Skeletal muscle tissue (tissue), 4 donors: ENCODE data around the gene BLOC1S5. TPM values are rescaled to one million over a fixed set of nuclear protein-coding genes. Genes with fewer than 3 reads are reported as not detected.

Experiments
- H3K27ac ChIP-seq: one replicate; pipeline ENCODE4 v1.7.0; 2013; ENCODE audit warnings: mild to moderate bottlenecking, low read depth, low read length, inconsistent platforms
- H3K27me3 ChIP-seq, 3 donors: one replicate each; pipeline ENCODE4 v1.7.0; 2013; ENCODE audit warnings: low read length in 3 of 3; ENCODE audit not compliant: control insufficient read depth in 3 of 3, insufficient read depth in 3 of 3
- H3K36me3 ChIP-seq, 3 donors: one replicate each; pipeline ENCODE4 v1.7.0; 2013; ENCODE audit warnings: low read length in 3 of 3; ENCODE audit not compliant: control insufficient read depth in 3 of 3, insufficient read depth in 3 of 3
- H3K4me1 ChIP-seq, 3 donors: one replicate each; pipeline ENCODE4 v1.7.0; 2013; ENCODE audit warnings: low read length in 3 of 3, mild to moderate bottlenecking in 3 of 3; ENCODE audit not compliant: control insufficient read depth in 3 of 3, insufficient read depth in 3 of 3
- H3K4me3 ChIP-seq, 3 donors: one replicate each; pipeline ENCODE4 v1.7.0; 2013; ENCODE audit warnings: low read length in 3 of 3
- H3K9ac ChIP-seq, 3 donors: one replicate each; pipeline ENCODE4 v1.7.0; 2013; ENCODE audit warnings: low read length in 3 of 3, mild to moderate bottlenecking in 3 of 3, moderate library complexity in 2 of 3, low read depth in 1 of 3
- H3K9me3 ChIP-seq, 3 donors: one replicate each; pipeline ENCODE4 v1.7.0; 2013; ENCODE audit warnings: low read length in 3 of 3; ENCODE audit not compliant: control insufficient read depth in 3 of 3
- total RNA-seq: library from RNA; depleted of rRNA; stranded (reverse); fragments of >200 nt; gene quantifications from one replicate; pipeline ENCODE4 v1.2.3, GENCODE V29; 2014
- donor health status: Osteomylitis.

Gene BLOC1S5
- total RNA-seq, 1 donor from 2014 or later = 14.1 TPM

DNA sequence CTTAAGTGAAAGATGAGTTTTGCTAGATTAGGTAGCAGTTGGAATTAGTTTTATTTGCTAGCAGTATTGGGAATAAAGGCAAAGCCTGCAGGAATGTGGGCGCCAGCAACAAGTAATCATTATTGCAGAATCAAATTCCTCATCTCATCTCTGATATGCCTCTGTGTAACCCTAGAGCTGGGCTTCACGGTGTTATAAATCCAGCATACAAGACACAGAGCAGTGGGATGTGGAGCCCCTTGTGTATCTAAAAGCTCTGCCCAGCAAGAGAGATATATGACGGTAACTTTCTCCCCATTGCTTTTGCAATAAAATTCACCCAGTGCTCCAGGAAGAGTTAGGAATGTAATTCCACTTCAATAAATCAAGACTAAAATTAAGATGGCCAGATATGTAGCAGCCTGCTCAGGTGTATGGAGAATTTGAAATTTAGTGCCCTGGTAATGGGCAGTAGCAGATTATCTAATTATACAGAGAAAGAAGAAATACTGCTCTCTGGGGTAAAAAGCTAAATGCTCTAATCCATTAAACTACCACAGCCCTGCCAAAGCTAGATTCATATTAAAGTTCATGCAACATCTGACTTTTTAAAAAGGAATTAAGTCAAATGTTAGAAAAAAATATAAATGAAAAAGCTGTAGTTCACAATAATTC is 5.6 kb upstream of the BLOC1S5 start:
- no peaks in the 10 kb centered on the region for H3K9me3 ChIP-seq
- H3K27me3 ChIP-seq = no peaks in the 10 kb centered on the region
- no peak overlapping the region for H3K27ac ChIP-seq
- H3K4me1 ChIP-seq = peaks cover 0 to 2% (median 2%) of the 10 kb centered on the region in 3 donors
- no peaks in the 10 kb centered on the region for H3K36me3 ChIP-seq
- H3K9ac ChIP-seq = no peak overlapping the region
- H3K4me3 ChIP-seq = no peak overlapping the region

- H3K27me3 ChIP-seq = no peaks in the 10 kb centered on the region
- H3K9me3 ChIP-seq = no peaks in the 10 kb centered on the region
- H3K27ac ChIP-seq = no peak overlapping the region
- no peak overlapping the region for H3K4me3 ChIP-seq
- peaks cover 0 to 3% (median 3%) of the 10 kb centered on the region in 3 donors for H3K4me1 ChIP-seq
- H3K36me3 ChIP-seq = no peaks in the 10 kb centered on the region
- no peak overlapping the region for H3K9ac ChIP-seq
Measured at GRCh38 chr6:8069151-8069550, 5.0 kb upstream of the BLOC1S5 start.

DNA sequence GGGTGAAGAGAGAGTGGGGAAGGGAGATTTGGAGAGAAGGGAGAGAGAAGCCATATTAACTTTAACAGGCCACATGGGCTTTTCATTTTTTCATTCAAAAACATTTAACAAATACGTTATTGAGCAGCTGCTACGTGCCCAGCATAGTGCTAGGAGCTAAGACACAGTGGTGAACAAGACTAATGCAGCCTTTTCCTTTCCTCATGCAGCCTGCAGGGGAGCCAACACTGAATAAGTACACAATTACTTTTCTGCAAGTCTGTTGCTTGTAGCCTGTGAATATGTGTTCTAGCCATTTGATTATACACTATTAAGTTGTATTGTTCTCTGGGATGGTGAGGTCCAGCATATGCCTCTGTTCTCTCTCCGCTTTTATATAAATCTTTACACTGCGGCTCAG is 1.9 kb upstream of the BLOC1S5 start:
- no peak overlapping the region for H3K4me3 ChIP-seq
- H3K9me3 ChIP-seq = no peaks in the 10 kb centered on the region
- H3K27ac ChIP-seq = no peak overlapping the region
- H3K4me1 ChIP-seq = peaks cover 3% of the 10 kb centered on the region in 3 donors
- peaks cover 0 to 11% (median 8%) of the 10 kb centered on the region in 3 donors for H3K36me3 ChIP-seq
- H3K9ac ChIP-seq = no peak overlapping the region
- H3K27me3 ChIP-seq = no peaks in the 10 kb centered on the region

DNA sequence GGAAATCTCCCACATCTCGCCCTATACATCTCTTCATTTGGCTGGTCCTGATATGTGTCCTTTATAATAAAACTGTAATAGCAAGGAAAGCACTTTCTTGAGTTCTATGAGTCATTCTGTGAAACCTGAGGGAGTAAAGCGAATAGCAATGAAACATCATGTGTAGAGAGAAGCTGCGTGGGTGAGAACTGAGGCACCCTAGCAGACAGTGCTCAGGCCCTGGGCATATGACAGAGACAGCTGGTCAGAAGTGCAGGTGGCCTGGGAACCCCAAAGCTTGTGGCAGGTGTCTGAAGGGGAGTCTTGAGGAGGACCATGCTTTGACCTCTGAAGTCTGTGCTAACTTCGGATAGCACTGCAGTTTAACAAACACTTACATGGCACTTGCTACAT is 1.3 kb upstream of the BLOC1S5 start:
- Histone ChIP-seq H3K36me3 (peaks cover 0 to 11% (median 8%) of the 10 kb centered on the region in 3 donors), H3K27ac (no peak overlapping the region), H3K4me3 (no peak overlapping the region), H3K4me1 (peaks cover 3% of the 10 kb centered on the region in 3 donors), H3K9ac (no peak overlapping the region), H3K9me3 (no peaks in the 10 kb centered on the region), H3K27me3 (no peaks in the 10 kb centered on the region)

DNA sequence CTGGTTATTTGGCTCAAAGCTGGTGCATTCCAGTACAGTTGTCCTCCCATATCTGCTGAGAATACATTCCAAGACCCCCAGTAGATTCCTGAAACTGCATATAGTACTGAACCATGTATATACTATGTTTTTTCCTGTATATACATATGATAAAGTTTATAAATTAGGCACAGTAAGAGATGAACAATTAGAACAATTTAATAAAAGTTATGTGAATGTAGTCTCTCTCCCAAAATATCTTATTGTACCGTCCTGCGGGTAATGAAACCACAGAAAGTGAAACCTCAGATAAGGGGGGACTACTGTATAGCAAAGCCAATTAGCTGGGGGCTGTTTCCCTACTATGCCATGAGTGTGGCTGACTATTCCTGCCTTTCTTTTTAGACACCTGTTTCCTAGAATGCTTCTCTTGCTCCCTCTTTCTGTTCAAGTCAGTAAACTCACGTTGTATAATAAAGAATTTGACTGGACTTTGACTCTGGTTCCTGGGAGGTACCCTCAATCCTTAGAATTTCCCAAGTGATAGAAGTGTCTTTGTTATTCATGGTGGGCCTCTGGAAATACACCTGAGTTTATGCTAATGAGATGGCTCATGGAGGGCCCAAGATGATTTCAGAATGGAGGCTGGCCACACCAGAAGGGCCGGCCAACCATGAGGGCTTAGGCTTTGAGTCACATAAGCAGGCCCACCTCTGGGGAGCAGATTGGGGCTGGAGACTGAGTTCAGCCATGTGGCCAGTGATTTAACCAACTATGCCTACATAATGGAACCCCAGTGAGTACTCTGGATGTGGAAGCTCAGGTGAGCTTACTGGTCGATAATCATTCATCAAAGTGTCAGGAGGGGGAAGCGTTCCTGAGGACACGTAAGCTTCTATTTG is 689 bp upstream of the BLOC1S5 start:
- Histone ChIP-seq H3K36me3 (peaks cover 0 to 11% (median 8%) of the 10 kb centered on the region in 3 donors), H3K9me3 (no peaks in the 10 kb centered on the region), H3K27me3 (no peaks in the 10 kb centered on the region)

DNA sequence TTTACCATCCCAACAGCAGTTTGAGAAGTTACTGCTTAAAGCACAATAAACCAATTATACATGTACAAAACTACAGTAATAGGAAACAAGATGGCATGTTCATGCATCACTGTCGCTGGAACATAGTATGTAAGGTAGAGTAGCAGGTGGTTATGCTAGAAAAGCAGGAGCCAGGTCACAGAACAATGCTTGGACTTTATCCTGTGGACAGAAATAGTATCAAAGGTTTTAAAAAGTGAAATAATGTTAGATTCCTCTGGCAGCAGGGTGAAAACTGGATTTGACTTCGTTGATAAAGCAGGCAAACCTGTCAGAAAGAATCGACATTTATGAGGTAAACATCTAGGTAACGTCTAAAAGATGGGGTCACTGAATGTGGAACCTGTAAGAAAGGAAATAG is 2.5 kb downstream of the BLOC1S5 start:
- Histone ChIP-seq H3K27ac (no peak overlapping the region), H3K36me3 (peaks cover 0 to 17% (median 12%) of the 10 kb centered on the region in 3 donors), H3K9me3 (no peaks in the 10 kb centered on the region), H3K4me3 (no peak overlapping the region), H3K9ac (no peak overlapping the region), H3K4me1 (peaks cover 3% of the 10 kb centered on the region in 3 donors), H3K27me3 (no peaks in the 10 kb centered on the region)

More for the DNA sequence above, 689 bp upstream of the BLOC1S5 start:
- H3K4me3 ChIP-seq = peak overlapping the region; percentile 68 to 98 (median 94)
- peaks cover 3% of the 10 kb centered on the region in 3 donors for H3K4me1 ChIP-seq
- peak overlapping the region; percentile 12 to 51 (median 15) for H3K9ac ChIP-seq
- peak overlapping the region; percentile 85 for H3K27ac ChIP-seq

GRCh38 chr6:8060346-8060745 is 3.8 kb downstream of the BLOC1S5 start:
- H3K36me3 ChIP-seq = peaks cover 0 to 24% (median 18%) of the 10 kb centered on the region in 3 donors
- no peak overlapping the region for H3K27ac ChIP-seq
- no peak overlapping the region for H3K4me3 ChIP-seq
- H3K9me3 ChIP-seq = no peaks in the 10 kb centered on the region
- H3K4me1 ChIP-seq = peaks cover 3% of the 10 kb centered on the region in 3 donors
- H3K27me3 ChIP-seq = no peaks in the 10 kb centered on the region
- no peak overlapping the region for H3K9ac ChIP-seq

DNA sequence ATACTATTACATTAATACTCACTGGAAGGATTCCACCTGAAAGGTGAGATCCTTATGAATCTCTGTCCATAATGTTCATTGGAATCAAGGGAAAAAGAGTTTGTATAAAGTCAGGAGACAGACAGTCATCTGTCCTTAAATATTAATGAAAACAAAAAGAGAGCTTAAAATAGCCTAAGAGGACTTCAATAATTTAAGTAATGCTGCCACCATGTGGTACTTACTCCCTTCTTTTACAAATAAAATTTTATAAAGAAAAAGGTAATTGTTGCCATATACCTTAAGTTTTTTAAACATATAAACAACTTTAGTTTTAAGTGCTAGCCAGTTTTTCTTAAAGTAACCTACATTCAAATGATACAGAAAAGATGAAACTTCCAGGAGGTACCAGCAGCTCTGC is 5.1 kb downstream of the BLOC1S5 start:
- H3K9me3 ChIP-seq = no peaks in the 10 kb centered on the region
- peaks cover 0 to 3% (median 0%) of the 10 kb centered on the region in 3 donors for H3K4me1 ChIP-seq
- H3K27ac ChIP-seq = no peak overlapping the region
- no peak overlapping the region for H3K9ac ChIP-seq
- no peaks in the 10 kb centered on the region for H3K27me3 ChIP-seq
- H3K4me3 ChIP-seq = no peak overlapping the region
- peaks cover 0 to 24% (median 18%) of the 10 kb centered on the region in 3 donors for H3K36me3 ChIP-seq

DNA sequence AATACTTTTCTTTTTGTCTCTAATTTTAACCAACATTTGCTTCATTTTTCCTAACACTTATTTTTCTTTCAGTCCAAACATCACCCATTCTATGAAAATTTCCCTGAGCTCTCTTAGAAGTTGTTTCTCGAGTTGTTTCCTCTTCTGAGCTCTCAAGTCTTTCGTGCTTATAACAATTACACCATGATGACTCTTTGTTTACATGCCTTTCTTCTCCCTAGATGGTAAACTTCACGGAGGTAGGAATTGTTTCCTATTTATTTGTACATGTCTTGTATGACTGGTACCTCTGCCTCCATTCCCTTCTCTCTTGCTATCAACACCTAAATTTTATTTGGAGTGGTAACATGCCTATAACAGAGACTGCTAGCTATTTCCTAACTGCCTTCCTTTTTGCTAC is 6.4 kb downstream of the BLOC1S5 start:
- H3K27ac ChIP-seq = no peak overlapping the region
- H3K9ac ChIP-seq = no peak overlapping the region
- no peaks in the 10 kb centered on the region for H3K4me1 ChIP-seq
- peaks cover 0 to 24% (median 18%) of the 10 kb centered on the region in 3 donors for H3K36me3 ChIP-seq
- no peak overlapping the region for H3K4me3 ChIP-seq
- no peaks in the 10 kb centered on the region for H3K27me3 ChIP-seq
- H3K9me3 ChIP-seq = no peaks in the 10 kb centered on the region

DNA sequence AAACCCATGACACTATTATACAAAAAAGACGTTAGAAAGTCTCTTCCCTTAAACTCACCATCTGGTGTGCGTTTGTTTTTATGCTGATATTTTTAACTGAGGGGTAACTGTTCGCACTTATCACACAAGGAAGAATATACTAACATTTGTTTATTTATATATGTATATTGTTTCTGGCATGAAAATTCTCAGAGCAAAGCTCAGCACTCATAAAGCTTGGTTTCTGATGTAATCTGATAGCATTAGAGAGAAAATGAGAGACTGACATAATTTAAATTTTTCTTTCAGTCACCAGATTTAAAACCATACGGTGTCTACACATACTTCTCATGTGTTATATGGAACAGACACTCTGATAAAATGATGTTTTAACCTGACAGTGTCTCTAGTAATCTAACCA is 6.9 kb downstream of the BLOC1S5 start:
- no peaks in the 10 kb centered on the region for H3K27me3 ChIP-seq
- H3K4me3 ChIP-seq = no peak overlapping the region
- no peaks in the 10 kb centered on the region for H3K4me1 ChIP-seq
- no peak overlapping the region for H3K9ac ChIP-seq
- H3K36me3 ChIP-seq = peaks cover 0 to 24% (median 18%) of the 10 kb centered on the region in 3 donors
- no peaks in the 10 kb centered on the region for H3K9me3 ChIP-seq
- H3K27ac ChIP-seq = no peak overlapping the region
